ENCODE data around the gene MAML3.

GRCh38 chr4:139863531-139863930 lies 290.5 kb downstream of the MAML3 start:
- no peak for TF ChIP-seq CTCF (IDR thresholded peaks at IDR 0.05; ENCODE audit: insufficient read depth, low read depth, low read length)
- TF ChIP-seq EZH2 (IDR thresholded peaks at IDR 0.05; ENCODE audit: insufficient read depth, low read length): no peak

All from astrocyte (in vitro differentiated cells and primary cell).